AG08395 (cell line): ENCODE results near the gene SCAI.
"Not testable (repeated sequence)": the region's sequence is repeated elsewhere in the genome, so short reads cannot be mapped to it uniquely, and the experiment has no call there.

Experiments used
- DNase-seq: peaks from one replicate; pipeline ENCODE4 v3.0.0; 2012; ENCODE audit warnings: mixed read lengths, low spot score

Gene SCAI

GRCh38 chr9:125150349-125151245 lies 7.3 kb upstream of the SCAI start:
- DNase-seq = no peak

GRCh38 chr9:125147401-125147951 lies 4.1 kb upstream of the SCAI start:
- DNase-seq = no peak

DNA sequence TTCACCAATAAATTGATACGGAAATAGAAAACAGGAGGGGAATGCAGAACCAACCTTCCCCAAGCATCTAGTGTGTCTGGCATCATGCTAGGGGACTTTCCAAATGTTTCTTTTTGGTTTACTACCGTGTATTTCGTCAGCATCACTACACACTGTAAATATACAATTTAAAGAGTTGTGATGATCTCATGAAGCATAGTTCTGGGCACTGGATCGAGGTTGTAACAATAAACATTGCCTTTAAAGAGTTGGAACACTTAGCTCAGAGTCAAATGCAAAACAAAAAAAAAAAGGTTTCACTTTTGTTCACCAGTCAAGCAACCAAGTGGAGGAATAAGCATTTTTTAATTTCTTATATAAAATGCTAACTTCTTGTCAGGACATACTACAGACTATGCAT lies 2.9 kb upstream of the SCAI start:
- DNase-seq = no peak

- no peak for DNase-seq
Measured at GRCh38 chr9:125145425-125145824, 2.1 kb upstream of the SCAI start.

DNA sequence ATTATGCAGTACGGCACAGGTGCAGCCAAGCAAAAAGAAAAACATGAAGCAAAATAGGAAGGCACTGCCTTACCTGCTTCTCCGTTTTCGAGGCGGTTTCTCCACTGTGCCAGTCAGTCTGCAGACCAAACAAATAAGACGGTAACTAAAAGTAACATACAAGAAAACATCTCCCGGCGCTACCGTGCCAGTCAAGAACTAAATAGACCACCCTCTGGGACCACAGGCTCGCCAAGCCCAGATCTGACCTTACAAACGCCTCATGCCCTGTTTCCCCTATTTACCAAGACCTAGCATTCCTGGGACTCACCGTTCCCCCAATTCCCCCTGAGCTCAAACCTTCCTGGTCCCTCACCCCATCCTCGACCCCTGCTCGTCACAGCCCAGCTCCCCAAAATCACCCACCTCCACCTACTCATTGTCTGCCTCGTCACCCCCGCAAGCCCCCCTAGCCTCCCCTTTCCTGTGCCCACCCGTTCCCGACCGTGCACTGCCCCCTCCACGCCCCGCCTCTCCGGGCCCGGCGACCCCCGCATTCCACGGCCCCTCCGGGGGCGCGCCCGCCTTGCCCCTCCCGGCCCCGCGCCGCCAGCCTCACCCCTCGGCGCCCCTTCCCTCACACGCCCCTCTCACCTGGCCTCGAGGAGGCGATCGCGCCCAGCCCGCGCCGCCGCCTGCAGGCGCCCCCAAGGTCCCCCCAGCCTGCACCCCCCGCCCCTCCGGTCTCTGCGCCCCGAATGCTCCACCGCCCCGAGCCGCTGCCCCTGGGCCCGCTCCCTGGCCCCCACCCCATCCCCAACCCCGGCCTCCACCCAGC lies 560 bp downstream of the SCAI start:
- no peak for DNase-seq

- DNase-seq = no peak
Measured at GRCh38 chr9:125141751-125142150, 1.6 kb downstream of the SCAI start.

DNA sequence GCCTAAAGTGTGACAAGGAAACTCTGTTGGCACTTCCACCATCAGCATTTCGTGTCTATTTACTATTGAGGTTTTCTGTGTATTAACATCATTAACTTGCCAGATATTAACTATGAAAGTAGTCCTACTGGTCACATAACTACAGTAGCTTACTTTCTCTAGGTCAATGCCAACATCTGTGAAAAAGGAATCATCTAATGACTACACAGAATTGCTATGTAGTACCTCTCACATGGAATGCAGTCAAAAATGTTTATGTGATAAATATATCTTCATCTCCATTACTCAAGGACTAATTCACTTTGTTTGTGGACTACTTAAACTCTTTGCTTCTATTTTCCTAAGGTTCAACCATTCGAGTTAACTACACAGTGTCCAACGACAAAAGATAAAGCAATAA lies 2.1 kb downstream of the SCAI start:
- DNase-seq = peak; percentile 46

- no peak for DNase-seq
Measured at GRCh38 chr9:125140576-125140975, 2.8 kb downstream of the SCAI start.

DNA sequence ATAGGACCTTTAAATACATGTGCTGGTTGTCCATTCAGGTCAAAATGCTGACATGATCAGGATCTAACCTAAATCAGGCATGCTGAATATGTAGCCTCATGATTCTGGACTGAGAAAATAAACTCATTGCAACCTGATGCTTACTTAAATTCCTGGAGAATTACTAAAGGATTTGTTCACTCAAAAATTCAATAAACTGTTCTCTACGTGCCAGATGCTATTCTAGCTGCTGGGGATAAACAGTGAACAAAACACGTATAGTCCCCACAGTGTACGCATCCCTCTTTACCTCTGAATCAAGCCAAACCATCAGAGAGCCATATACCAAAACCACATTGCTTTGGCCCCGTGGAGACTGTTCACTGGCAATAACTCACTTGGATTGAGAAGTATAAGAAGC lies 6.1 kb downstream of the SCAI start:
- DNase-seq = peak; percentile 31

- no peak for DNase-seq
Measured at GRCh38 chr9:125134976-125135375, 8.4 kb downstream of the SCAI start.

DNA sequence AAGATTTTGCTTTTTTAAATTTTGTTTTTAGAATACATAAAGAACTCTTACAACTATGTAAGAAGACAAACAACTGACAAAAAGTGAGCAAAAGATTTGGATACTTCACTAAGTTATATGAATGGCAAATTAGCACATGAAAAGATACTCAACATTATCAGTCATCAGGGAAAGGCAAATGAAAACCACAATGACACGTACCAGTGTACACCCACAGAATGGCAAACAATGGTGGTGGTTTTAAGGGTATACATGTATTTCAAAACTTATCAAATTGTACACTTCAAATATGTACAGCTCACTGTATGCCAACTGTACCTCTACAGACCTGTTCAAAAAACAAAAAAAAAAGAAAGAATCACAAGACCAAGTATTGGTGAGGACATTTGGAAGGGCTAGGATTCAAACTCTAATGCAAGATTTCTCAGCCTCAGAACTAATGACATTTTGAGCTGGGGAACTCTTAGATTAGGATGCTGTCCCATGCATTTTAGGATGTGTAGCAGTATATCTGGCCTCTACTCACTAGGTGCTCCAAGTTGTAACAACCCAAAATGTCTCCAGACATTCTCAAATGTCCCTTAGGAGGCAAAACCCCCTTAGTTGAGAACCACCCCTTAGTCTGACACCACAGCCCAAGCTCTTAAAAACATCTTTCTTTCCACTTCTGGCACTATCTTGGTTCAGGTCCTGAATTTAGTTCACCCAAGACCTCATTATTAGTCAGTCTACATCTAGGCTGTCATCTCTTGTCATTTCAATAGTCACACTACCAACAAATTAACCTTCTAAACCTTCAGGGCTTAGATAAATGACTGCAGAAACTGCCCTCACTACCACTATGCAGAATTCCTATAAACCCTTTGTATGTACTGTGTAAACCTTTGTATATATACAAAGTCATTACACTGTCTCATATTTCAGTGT lies 9.7 kb downstream of the SCAI start:
- no peak for DNase-seq

DNA sequence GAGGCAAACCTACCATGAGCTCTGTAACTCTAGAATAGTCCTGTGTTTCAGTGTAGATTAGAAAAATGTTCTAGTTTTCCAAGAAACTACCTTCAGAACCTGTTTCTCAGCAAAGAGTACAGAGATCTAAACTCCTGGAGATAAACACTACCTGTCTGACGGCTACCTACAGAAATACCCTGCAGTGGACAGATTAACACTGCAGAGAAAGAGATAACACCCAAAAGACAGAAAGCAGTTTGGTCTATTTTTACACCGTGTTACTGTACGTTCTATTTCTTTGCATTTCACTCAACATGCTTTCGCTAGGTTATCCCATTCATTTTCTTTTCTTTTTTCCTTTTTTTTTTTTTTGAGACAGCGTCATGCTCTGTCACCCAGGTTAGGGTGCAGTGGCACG lies 11.6 kb downstream of the SCAI start:
- DNase-seq = no peak

GRCh38 chr9:125126019-125126746 lies 17.1 kb downstream of the SCAI start:
- DNase-seq = peak; percentile 96

DNA sequence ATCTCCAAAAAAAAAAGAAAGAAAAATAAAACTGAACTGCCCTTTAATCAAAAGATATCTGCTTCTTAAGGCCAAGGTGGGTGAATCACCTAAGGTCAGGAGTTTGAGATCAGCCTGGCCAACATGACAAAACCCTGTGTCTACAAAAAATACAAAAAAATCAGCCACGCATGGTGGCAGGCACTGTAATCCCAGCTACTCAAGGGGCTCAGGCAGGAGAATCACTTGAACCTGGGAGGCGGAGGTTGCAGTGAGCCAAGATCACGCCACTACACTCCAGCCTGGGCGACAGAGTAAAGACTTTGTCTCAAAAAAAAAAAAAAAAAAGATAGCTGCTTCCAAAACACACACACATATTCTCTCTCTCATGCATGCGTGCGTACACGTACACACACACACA lies 17.8 kb downstream of the SCAI start:
- DNase-seq = no peak

DNA sequence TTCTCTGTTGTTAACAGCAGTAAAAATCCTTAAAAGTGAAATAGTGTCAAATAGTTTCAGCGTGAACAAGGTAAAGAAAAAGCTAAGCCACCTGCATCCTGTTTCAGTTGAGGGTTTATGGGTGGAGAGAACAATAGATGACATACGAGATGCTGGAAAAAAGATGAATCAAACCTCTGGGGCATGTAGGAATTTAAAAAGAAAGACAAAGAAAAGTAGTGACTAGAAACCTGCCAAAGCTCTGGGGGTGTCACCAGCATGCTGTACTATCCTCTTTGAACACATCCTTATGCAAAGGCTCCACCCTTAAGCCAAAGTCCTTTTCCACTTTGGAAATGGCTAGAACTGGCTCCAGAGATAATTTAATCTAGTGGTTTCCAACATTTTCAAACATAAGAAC lies 22.2 kb downstream of the SCAI start:
- no peak for DNase-seq

DNA sequence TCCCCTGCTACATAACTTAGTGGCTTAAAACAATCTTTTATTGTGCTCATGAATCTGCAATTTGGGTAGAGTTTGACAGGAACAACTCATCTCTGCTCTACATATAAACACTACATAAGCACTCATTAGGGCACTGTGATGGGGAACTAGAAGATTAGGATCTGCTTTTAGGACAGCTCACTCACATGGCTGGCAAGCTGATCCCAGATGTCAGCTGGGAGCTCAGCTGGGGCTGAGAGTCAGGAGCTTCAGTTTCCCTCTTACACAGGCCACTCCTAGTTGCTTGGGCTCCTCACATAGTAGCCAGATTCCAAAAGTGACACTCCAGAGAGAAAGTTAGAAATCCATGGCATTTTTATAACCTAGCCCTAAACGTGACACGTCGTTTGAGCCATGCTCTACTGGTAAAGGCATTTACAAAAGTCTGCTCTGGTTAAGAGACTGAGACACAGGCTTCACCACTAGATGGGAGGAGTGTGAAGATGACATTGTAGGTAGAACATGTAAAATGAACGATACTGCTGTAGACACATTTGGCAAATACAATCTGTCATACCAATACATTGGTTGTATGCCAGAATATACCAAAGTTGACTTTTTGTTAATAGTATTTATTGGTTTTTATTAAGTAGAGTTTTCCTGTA lies 23.6 kb downstream of the SCAI start:
- peak; percentile 51 for DNase-seq

GRCh38 chr9:125118696-125119095 lies 24.6 kb downstream of the SCAI start:
- DNase-seq = not testable (repeated sequence)

DNA sequence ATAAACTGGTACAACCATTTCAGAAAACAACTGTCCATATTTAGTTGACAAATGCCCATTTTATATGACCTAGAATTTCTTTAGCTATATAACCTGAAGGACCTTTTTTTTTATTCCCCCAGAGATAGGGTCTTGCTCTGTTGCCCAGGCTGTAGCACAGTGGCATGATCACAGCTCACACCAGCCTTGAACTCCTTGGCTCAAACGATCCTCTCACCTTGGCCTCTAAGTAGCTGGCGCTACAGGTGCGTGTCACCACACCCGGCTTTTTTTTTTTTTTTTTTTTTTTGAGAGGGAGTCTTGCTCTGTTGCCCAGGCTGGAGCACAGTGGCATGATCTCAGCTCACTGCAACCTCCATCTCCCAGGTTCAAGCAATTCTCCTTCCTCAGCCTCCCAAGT lies 28.8 kb downstream of the SCAI start:
- not testable (repeated sequence) for DNase-seq

DNA sequence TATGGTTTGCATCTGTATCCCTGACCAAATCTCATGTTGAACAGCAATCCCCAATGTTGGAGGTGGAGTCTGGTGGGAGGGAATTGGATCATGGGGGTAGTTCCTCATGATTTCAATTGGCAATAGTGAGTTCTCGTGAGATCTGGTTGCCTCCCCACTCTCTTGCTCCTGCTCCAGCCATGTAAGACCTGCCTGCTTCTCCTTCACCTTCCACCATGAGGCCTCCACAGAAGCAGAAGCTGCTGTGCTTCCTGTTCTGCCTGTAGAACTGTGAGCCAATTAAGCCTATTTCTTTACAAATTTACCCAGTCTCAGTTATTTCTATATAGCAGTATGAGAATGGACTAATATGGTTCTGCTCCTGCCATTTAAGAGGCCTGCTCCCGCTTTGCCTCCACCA lies 32.9 kb downstream of the SCAI start:
- no peak for DNase-seq

DNA sequence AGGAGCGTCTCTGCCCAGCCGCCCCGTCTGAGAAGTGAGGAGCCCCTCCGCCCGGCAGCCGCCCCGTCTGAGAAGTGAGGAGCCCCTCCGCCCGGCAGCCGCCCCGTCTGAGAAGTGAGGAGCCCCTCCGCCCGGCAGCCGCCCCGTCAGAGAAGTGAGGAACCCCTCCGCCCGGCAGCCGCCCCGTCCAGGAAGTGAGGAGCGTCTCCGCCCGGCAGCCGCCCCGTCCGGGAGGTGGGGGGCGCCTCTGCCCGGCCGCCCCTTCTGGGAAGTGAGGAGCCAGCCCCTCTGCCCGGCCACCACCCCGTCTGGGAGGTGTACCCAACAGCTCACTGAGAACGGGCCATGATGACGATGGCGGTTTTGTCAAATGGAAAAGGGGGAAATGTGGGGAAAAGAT lies 34.8 kb downstream of the SCAI start:
- DNase-seq = not testable (repeated sequence)
